Endothelial cell (in vitro differentiated cells): ENCODE results near the gene MGST2. TPM values are rescaled to one million over a fixed set of nuclear protein-coding genes. Genes with fewer than 3 reads are reported as not detected.
"Not testable (repeated sequence)": the region's sequence is repeated elsewhere in the genome, so short reads cannot be mapped to it uniquely, and the experiment has no call there.

Experiments used
- DNase-seq: peaks from one replicate; pipeline ENCODE4 v3.0.0; 2021; ENCODE audit warnings: low spot score
- H3K27ac Mint-ChIP-seq: one replicate; pipeline ENCODE4 v1.8.0; 2021; ENCODE audit warnings: mixed read lengths, inconsistent platforms; ENCODE audit not compliant: unreplicated experiment
- H3K27me3 Mint-ChIP-seq: one replicate; pipeline ENCODE4 v1.8.0; 2021; ENCODE audit warnings: mild to moderate bottlenecking, moderate library complexity, mixed read lengths, inconsistent platforms; ENCODE audit not compliant: unreplicated experiment
- H3K36me3 Mint-ChIP-seq: one replicate; pipeline ENCODE4 v1.8.0; 2021; ENCODE audit warnings: mild to moderate bottlenecking, low read depth, mixed read lengths, inconsistent platforms; ENCODE audit not compliant: unreplicated experiment
- H3K4me1 Mint-ChIP-seq: one replicate; pipeline ENCODE4 v1.8.0; 2021; ENCODE audit warnings: mild to moderate bottlenecking, mixed read lengths, inconsistent platforms; ENCODE audit not compliant: unreplicated experiment
- H3K4me3 Mint-ChIP-seq: one replicate; pipeline ENCODE4 v1.8.0; 2021; ENCODE audit warnings: mild to moderate bottlenecking, mixed read lengths, inconsistent platforms; ENCODE audit not compliant: unreplicated experiment
- H3K9me3 Mint-ChIP-seq: one replicate; pipeline ENCODE4 v1.8.0; 2021; ENCODE audit warnings: mixed read lengths, inconsistent platforms; ENCODE audit not compliant: unreplicated experiment
- CTCF ChIP-seq: fragments of 200-600 bp; sonication (generic); IDR thresholded peaks from one replicate; pipeline ENCODE4 v1.5.0; 2021; ENCODE audit warnings: antibody characterized with exemption; ENCODE audit not compliant: unreplicated experiment
- total RNA-seq: library from RNA; stranded (reverse); fragmentation: NEBNext Ultra II Directional; extraction: Animal tissue kit (Norgen Biotek cat#: 25700); gene quantifications from one replicate; pipeline ENCODE4 v1.2.1, GENCODE V29; 2021; ENCODE audit not compliant: unreplicated experiment

The MGST2 gene
- total RNA-seq, 1 donor from 2014 or later, result 98.3 TPM

GRCh38 chr4:139630126-139630495, 35.5 kb upstream of the MGST2 start:
- TF ChIP-seq CTCF, result no peak
- Mint-ChIP-seq H3K4me1 (peaks cover 18% of the 10 kb centered on the region), H3K9me3 (no peaks in the 10 kb centered on the region), H3K36me3 (no peaks in the 10 kb centered on the region), H3K27ac (no peak overlapping the region), H3K4me3 (no peak overlapping the region), H3K27me3 (peaks cover 5% of the 10 kb centered on the region)
- no peak for DNase-seq

- TF ChIP-seq CTCF, result no peak
- no peaks in the 10 kb centered on the region for H3K36me3 Mint-ChIP-seq
- H3K4me3 Mint-ChIP-seq, result no peak overlapping the region
- no peak for DNase-seq
- H3K4me1 Mint-ChIP-seq, result peaks cover 18% of the 10 kb centered on the region
- no peaks in the 10 kb centered on the region for H3K9me3 Mint-ChIP-seq
- no peak overlapping the region for H3K27ac Mint-ChIP-seq
- H3K27me3 Mint-ChIP-seq, result peaks cover 4% of the 10 kb centered on the region
These were observed 34.6 kb upstream of the MGST2 start for GRCh38 chr4:139630991-139631390.

GRCh38 chr4:139631791-139632190, 33.8 kb upstream of the MGST2 start:
- no peaks in the 10 kb centered on the region for H3K27me3 Mint-ChIP-seq
- no peaks in the 10 kb centered on the region for H3K9me3 Mint-ChIP-seq
- no peak overlapping the region for H3K4me3 Mint-ChIP-seq
- H3K36me3 Mint-ChIP-seq, result no peaks in the 10 kb centered on the region
- H3K4me1 Mint-ChIP-seq, result peaks cover 18% of the 10 kb centered on the region
- H3K27ac Mint-ChIP-seq, result no peak overlapping the region
- no peak for DNase-seq
- TF ChIP-seq CTCF, result no peak

- H3K4me1 Mint-ChIP-seq, result peaks cover 18% of the 10 kb centered on the region
- H3K9me3 Mint-ChIP-seq, H3K4me3 Mint-ChIP-seq, H3K36me3 Mint-ChIP-seq, H3K27me3 Mint-ChIP-seq, DNase-seq, H3K27ac Mint-ChIP-seq: not testable (repeated sequence)
These were observed 32.9 kb upstream of the MGST2 start for GRCh38 chr4:139632739-139633138.

GRCh38 chr4:139633195-139633594, 32.4 kb upstream of the MGST2 start:
- peaks cover 16% of the 10 kb centered on the region for H3K4me1 Mint-ChIP-seq
- no peaks in the 10 kb centered on the region for H3K27me3 Mint-ChIP-seq
- H3K9me3 Mint-ChIP-seq, result no peaks in the 10 kb centered on the region
- TF ChIP-seq CTCF, result no peak
- H3K36me3 Mint-ChIP-seq, result no peaks in the 10 kb centered on the region
- no peak for DNase-seq
- H3K27ac Mint-ChIP-seq, result no peak overlapping the region
- no peak overlapping the region for H3K4me3 Mint-ChIP-seq

GRCh38 chr4:139633661-139634060, 32.0 kb upstream of the MGST2 start:
- no peaks in the 10 kb centered on the region for H3K36me3 Mint-ChIP-seq
- H3K4me3 Mint-ChIP-seq, result peak overlapping the region; percentile 43
- H3K9me3 Mint-ChIP-seq, result peaks cover under 1% of the 10 kb centered on the region
- peak; percentile 34 for DNase-seq
- no peak overlapping the region for H3K27ac Mint-ChIP-seq
- no peak for TF ChIP-seq CTCF
- peaks cover 2% of the 10 kb centered on the region for H3K27me3 Mint-ChIP-seq
- peaks cover 12% of the 10 kb centered on the region for H3K4me1 Mint-ChIP-seq
